ENCODE data around the gene SFI1.

DNA sequence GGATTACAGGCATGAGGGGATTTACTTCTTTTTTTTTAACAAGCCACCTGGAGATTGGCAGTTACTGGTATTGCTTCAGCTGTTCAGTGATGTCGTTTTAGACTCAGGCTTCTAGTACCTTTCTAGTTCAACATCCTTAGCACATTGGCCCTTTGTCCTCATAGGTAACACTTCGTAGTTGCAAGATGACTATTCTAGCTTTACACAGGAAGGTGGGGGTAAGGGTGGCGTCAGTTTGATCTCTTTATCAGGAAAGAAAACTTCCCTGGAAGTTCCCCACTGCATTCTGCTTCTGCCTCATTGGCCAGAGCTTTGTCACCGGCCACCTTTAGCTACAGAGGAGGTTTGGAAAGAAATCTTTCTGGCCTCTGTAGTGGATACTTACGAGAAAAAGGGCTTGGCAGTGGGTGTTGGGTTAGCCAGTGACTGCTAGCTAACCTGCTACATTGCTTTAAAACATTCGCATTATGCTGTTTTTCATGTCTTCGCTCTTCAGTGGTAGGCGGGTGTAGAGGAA lies 40.7 kb downstream of the SFI1 start:
- TF ChIP-seq CTCF (IDR thresholded peaks at IDR 0.05; ENCODE audit: borderline replicate concordance, extremely low read depth, low read length, poor library complexity, severe bottlenecking) (no peak), EZH2 (IDR thresholded peaks at IDR 0.05; ENCODE audit: borderline replicate concordance, low read depth, low read length, severe bottlenecking) (no peak)

Data from DND-41 (cell line).